PC-3 (cell line): Measurements from ENCODE around the gene TEX54. TPM values are rescaled to one million over a fixed set of nuclear protein-coding genes. Genes with fewer than 3 reads are reported as not detected.

Experiments
- ATAC-seq: fragments of 200-7000 bp; cut with Tn5 transposase; 2 replicates; pipeline ENCODE4 v1.9.1; 2020; ENCODE audit warnings: mild to moderate bottlenecking, moderate library complexity
- BruUV-seq: library from RNA; stranded (reverse); fragments of 400-500 nt; replicated peaks from 2 replicates; lab custom pipeline; 2021; lab: Mats Ljungman, UMichigan
- CTCF ChIA-PET: fragments of 300-600 bp; sonication (Branson Sonifier 250); formaldehyde crosslinking; loops from one replicate; lab custom pipeline; 2022; ENCODE audit warnings: antibody characterized with exemption; lab: Charles Lee
- POLR2A ChIA-PET: fragments of 300-600 bp; sonication (Branson Sonifier 250); formaldehyde crosslinking; loops from one replicate; lab custom pipeline; 2022; ENCODE audit warnings: antibody characterized with exemption; ENCODE audit not compliant: unreplicated experiment; lab: Charles Lee
- DNase-seq: peaks from one replicate; pipeline ENCODE4 v3.0.0-alpha.2; 2015
- H2AFZ ChIP-seq: fragments of 300-600 bp; sonication (generic); 2 replicates; pipeline ENCODE4 v1.6.0; 2016; ENCODE audit warnings: antibody characterized with exemption, low read length
- H3F3A ChIP-seq: fragments of 300-600 bp; sonication (generic); one replicate; pipeline ENCODE4 v1.6.0; 2017; ENCODE audit warnings: antibody characterized with exemption, low read length, control low read depth, mild to moderate bottlenecking; ENCODE audit not compliant: unreplicated experiment
- H3K27ac ChIP-seq: fragments of 300-600 bp; sonication (generic); 2 replicates; pipeline ENCODE4 v1.5.1; 2016; ENCODE audit warnings: mild to moderate bottlenecking, low read length
- H3K27me3 ChIP-seq: fragments of 300-600 bp; sonication (generic); 2 replicates; pipeline ENCODE4 v1.6.1; 2016; ENCODE audit warnings: low read length, mixed read lengths
- H3K36me3 ChIP-seq: fragments of 300-600 bp; sonication (generic); 2 replicates; pipeline ENCODE4 v1.6.1; 2016; ENCODE audit warnings: low read depth, mixed run types, low read length, mixed read lengths
- H3K4me1 ChIP-seq: fragments of 300-600 bp; sonication (generic); 2 replicates; pipeline ENCODE4 v1.5.1; 2016; ENCODE audit warnings: low read length; ENCODE audit not compliant: insufficient read depth
- H3K4me2 ChIP-seq: fragments of 300-600 bp; sonication (generic); 2 replicates; pipeline ENCODE4 v1.6.0; 2016; ENCODE audit warnings: low read length
- H3K4me3 ChIP-seq: fragments of 300-600 bp; sonication (generic); 2 replicates; pipeline ENCODE4 v1.5.1; 2016; ENCODE audit warnings: mild to moderate bottlenecking, low read length, mixed read lengths
- H3K79me2 ChIP-seq: fragments of 300-600 bp; sonication (generic); 2 replicates; pipeline ENCODE4 v1.6.1; 2017; ENCODE audit warnings: low read length, mixed read lengths
- H3K9ac ChIP-seq: fragments of 300-600 bp; sonication (generic); 2 replicates; pipeline ENCODE4 v1.6.0; 2016; ENCODE audit warnings: mild to moderate bottlenecking, low read length
- H3K9me2 ChIP-seq: fragments of 300-600 bp; sonication (generic); replicated peaks from 2 replicates; pipeline ENCODE4 v1.6.1; 2016; ENCODE audit warnings: mixed run types, low read length, mixed read lengths
- H3K9me3 ChIP-seq: fragments of 300-600 bp; sonication (generic); 2 replicates; pipeline ENCODE4 v1.6.1; 2016; ENCODE audit warnings: low read length, mixed read lengths
- H4K20me1 ChIP-seq: fragments of 300-600 bp; sonication (generic); 2 replicates; pipeline ENCODE4 v1.6.1; 2016; ENCODE audit warnings: low read length, mixed read lengths
- EZH2 ChIP-seq: fragments of 300-600 bp; sonication (generic); IDR thresholded peaks from one replicate; pipeline ENCODE4 v1.6.1; 2017; ENCODE audit warnings: antibody characterized with exemption, mild to moderate bottlenecking, low read length; ENCODE audit not compliant: unreplicated experiment
- EZH2phosphoT487 ChIP-seq: fragments of 300-600 bp; sonication (generic); IDR thresholded peaks from 2 replicates; pipeline ENCODE4 v1.6.1; 2018; ENCODE audit warnings: mild to moderate bottlenecking, antibody characterized with exemption, low read length, borderline replicate concordance
- intact Hi-C: fragments of 100-400 bp; cut with micrococcal nuclease; formaldehyde crosslinking; loops from 2 replicates; pipeline ENCODE4 v1.9.0; 2023
- total RNA-seq: library from RNA; depleted of rRNA; stranded (reverse); fragments of >200 nt; gene quantifications from 2 replicates; pipeline ENCODE4 v1.2.3, GENCODE V29; 2014
- TF ChIP-seq, protein P1 (sequence below): fragments of 300-600 bp; sonication (generic); conservative IDR thresholded peaks from 2 replicates; pipeline ENCODE4 v1.5.1; 2017; ENCODE audit warnings: antibody characterized with exemption, low read depth, mild to moderate bottlenecking, low read length

The TEX54 gene
- total RNA-seq, 1 experiment from 2014 or later = not detected

DNA sequence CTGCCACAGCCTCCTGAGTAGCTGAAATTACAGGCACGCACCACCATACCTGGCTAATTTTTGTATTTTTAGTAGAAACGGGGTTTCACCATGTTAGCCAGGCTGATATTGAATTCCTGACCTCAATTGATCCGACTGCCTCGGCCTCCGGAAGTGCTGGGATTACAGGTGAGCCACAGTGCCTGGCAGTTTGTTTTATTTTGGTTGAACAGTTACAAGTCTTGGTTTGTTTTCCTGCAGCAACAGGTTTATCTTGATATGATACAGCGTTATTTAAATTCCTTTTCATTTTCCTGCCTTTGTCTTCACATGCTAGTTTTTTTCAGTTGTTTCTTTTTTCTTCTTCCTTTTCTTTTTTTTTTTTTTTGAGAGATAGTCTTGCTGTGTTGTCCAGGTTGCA is 44.1 kb upstream of the TEX54 start:
- ChIA-PET POLR2A (no interaction called here), CTCF (no interaction called here)
- Histone ChIP-seq H3K36me3 (peaks cover 27% of the 10 kb centered on the region), H3K9ac (no peak overlapping the region), H2AFZ (no peak overlapping the region), H3K79me2 (peaks cover 70% of the 10 kb centered on the region), H3K4me3 (no peak overlapping the region), H3K4me1 (peaks cover 14% of the 10 kb centered on the region), H4K20me1 (peaks cover 7% of the 10 kb centered on the region; the same call in 1 of the 2 replicates), H3K4me2 (no peak overlapping the region), H3K9me2 (no peaks in the 10 kb centered on the region), H3F3A (peaks cover 12% of the 10 kb centered on the region), H3K27ac (no peak overlapping the region), H3K9me3 (no peaks in the 10 kb centered on the region), H3K27me3 (no peaks in the 10 kb centered on the region)
- TF ChIP-seq EZH2 = no peak
- TF ChIP-seq, protein P1, sequence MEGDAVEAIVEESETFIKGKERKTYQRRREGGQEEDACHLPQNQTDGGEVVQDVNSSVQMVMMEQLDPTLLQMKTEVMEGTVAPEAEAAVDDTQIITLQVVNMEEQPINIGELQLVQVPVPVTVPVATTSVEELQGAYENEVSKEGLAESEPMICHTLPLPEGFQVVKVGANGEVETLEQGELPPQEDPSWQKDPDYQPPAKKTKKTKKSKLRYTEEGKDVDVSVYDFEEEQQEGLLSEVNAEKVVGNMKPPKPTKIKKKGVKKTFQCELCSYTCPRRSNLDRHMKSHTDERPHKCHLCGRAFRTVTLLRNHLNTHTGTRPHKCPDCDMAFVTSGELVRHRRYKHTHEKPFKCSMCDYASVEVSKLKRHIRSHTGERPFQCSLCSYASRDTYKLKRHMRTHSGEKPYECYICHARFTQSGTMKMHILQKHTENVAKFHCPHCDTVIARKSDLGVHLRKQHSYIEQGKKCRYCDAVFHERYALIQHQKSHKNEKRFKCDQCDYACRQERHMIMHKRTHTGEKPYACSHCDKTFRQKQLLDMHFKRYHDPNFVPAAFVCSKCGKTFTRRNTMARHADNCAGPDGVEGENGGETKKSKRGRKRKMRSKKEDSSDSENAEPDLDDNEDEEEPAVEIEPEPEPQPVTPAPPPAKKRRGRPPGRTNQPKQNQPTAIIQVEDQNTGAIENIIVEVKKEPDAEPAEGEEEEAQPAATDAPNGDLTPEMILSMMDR = no peak
- no TSS peak for BruUV-seq
- DNase-seq (no peak), ATAC-seq (no peak)
- intact Hi-C loops = no loop called here

DNA sequence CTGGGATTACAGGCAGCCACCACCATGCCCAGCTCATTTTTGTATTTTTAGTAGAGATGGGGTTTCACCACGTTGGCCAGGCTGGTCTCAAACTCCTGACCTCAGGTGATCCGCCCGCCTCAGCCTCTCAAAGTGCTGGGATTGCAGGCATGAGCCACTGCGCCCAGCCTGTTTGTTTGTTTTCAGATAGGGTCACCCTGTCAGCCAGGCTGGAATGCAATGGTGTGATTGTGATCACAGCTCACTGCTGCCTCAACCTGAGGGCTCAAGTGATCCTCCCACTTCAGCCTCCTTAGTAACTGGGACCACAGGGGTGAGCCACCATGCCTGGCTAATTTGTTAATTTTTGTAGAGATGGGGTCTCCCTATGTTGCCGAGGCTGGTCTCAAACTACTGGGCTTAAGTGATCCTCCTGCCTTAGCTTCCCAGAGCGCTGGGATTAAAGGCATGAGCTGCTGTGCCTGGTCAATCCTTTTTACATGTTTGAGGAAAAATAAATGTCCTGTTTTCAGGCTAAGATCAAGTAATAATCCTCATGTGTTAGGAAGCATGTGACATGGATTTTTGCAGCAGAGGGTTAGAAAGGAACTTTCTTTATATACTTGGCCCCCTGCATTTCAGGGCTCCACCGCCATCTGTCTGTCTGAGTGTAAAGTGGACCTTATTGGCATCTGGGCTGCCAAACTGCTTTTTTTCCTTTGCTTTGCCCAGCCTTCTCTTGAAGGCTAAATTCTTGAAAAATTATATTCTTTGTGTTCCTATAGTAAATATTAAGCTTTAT is 43.2 kb upstream of the TEX54 start:
- Histone ChIP-seq H3K4me3 (no peak overlapping the region), H3K4me1 (peaks cover 14% of the 10 kb centered on the region), H3K9ac (no peak overlapping the region), H3K4me2 (no peak overlapping the region), H2AFZ (no peak overlapping the region), H3F3A (peaks cover 12% of the 10 kb centered on the region), H3K36me3 (peaks cover 26% of the 10 kb centered on the region; the same call in 1 of the 2 replicates), H3K9me2 (no peaks in the 10 kb centered on the region), H3K27ac (no peak overlapping the region), H3K27me3 (no peaks in the 10 kb centered on the region), H3K9me3 (no peaks in the 10 kb centered on the region), H4K20me1 (0 out of 2 replicates have a peak, but pooled peaks cover 6% of the 10 kb centered on the region), H3K79me2 (peaks cover 64% of the 10 kb centered on the region)
- ChIA-PET CTCF (no interaction called here), POLR2A (interaction anchor here (0.7 kb wide), 1 partner anchor 11 kb away, joined by 3 read pairs; no protein-coding TSS in a partner anchor)
- no peak for TF ChIP-seq EZH2
- TF ChIP-seq, protein P1 = no peak
- no peak for DNase-seq
- intact Hi-C loops = no loop called here
- no TSS peak for BruUV-seq
- no peak for ATAC-seq

DNA sequence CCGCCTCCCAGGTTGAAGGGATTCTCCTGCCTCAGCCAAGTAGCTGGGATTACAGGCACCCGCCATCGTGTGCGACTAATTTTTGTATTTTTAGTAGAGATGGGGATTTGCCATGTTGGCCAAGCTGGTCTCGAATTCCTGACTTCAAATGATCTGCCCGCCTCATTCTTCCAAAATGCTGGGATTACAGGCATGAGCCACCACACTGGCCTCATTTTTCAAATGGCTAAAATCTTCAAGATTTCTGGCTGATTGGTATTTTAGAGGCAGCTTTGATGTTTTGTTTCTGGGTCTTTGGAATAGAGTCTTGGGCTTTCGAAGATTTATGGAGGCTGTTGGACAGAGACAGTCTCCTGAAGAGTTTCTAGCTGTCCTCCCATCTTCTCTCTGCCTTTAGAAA is 42.2 kb upstream of the TEX54 start:
- H3K27me3 ChIP-seq = no peaks in the 10 kb centered on the region
- no peak overlapping the region for H3K4me2 ChIP-seq
- DNase-seq (no peak), ATAC-seq (no peak)
- H3K79me2 ChIP-seq = peaks cover 68% of the 10 kb centered on the region
- no peak overlapping the region for H3K4me3 ChIP-seq
- POLR2A ChIA-PET = interaction anchor here (0.5 kb wide), 1 partner anchor 33 kb away, joined by 3 read pairs; no protein-coding TSS in a partner anchor
- CTCF ChIA-PET = no interaction called here
- H3K27ac ChIP-seq = no peak overlapping the region
- no TSS peak for BruUV-seq
- no peak overlapping the region for H2AFZ ChIP-seq
- H3K36me3 ChIP-seq = peaks cover 26% of the 10 kb centered on the region; the same call in 1 of the 2 replicates
- intact Hi-C loops = no loop called here
- no peaks in the 10 kb centered on the region for H3K9me3 ChIP-seq
- TF ChIP-seq, protein P1 = no peak
- no peak for TF ChIP-seq EZH2
- TF ChIP-seq EZH2phosphoT487 = no peak
- peaks cover 8% of the 10 kb centered on the region for H3F3A ChIP-seq
- H3K9ac ChIP-seq = no peak overlapping the region
- H3K9me2 ChIP-seq = no peaks in the 10 kb centered on the region
- H3K4me1 ChIP-seq = peaks cover 7% of the 10 kb centered on the region
- 0 out of 2 replicates have a peak, but pooled peaks cover 6% of the 10 kb centered on the region for H4K20me1 ChIP-seq
